GM12873 (cell line): ENCODE results near the gene SLC35A5.

Experiments used
- TF ChIP-seq, protein P1 (sequence below): IDR thresholded peaks from 2 replicates; pipeline ENCODE4 v1.5.1; 2012; ENCODE audit warnings: low read depth, mild to moderate bottlenecking, moderate library complexity, low read length, control low read depth; ENCODE audit not compliant: insufficient read depth; ENCODE audit errors: missing control alignments

The SLC35A5 gene

DNA sequence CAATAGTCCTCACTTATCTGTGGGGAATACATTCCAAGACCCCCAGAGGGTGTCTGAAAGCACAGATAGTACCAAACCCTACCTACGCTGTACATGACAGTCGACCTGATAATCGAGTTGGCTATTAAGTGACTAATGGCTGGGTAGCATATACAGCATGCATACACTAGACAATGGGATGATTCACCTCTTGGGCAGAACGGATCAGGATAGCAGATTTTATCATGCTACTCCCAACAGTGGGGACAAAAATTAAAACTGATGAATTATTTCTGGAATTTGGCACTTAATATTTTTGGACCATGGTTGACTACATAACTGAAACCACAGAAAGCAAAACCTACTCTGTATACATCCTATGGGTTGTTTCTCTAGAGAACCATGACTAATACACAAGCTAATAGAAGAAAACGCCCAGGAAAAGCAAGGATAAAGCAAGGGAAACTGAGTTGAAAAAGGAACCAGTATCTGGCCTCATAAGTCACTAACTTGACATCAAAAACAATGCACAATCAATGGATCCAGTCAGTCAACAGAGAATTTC is 15.6 kb upstream of the SLC35A5 start:
- TF ChIP-seq, protein P1, sequence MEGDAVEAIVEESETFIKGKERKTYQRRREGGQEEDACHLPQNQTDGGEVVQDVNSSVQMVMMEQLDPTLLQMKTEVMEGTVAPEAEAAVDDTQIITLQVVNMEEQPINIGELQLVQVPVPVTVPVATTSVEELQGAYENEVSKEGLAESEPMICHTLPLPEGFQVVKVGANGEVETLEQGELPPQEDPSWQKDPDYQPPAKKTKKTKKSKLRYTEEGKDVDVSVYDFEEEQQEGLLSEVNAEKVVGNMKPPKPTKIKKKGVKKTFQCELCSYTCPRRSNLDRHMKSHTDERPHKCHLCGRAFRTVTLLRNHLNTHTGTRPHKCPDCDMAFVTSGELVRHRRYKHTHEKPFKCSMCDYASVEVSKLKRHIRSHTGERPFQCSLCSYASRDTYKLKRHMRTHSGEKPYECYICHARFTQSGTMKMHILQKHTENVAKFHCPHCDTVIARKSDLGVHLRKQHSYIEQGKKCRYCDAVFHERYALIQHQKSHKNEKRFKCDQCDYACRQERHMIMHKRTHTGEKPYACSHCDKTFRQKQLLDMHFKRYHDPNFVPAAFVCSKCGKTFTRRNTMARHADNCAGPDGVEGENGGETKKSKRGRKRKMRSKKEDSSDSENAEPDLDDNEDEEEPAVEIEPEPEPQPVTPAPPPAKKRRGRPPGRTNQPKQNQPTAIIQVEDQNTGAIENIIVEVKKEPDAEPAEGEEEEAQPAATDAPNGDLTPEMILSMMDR: no peak

DNA sequence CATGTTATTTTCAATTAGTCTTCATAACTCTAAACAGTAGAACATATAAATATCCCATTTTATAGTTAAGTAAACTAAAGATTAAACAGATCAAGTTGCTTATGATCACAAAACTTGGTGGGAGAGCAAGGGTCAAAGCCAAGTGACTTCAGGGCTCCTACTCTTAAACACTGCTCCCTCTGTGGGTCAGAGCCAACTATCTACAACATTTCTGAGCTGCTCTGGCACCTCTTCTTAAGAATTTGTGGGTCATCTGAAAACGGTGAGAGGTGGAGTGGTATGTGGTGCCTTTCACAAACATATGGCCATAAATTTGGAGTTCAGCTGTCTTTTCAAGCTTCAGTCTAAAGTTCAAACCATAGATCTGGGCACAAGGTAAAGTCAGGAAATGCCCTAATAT is 11.0 kb upstream of the SLC35A5 start:
- TF ChIP-seq, protein P1: no peak

DNA sequence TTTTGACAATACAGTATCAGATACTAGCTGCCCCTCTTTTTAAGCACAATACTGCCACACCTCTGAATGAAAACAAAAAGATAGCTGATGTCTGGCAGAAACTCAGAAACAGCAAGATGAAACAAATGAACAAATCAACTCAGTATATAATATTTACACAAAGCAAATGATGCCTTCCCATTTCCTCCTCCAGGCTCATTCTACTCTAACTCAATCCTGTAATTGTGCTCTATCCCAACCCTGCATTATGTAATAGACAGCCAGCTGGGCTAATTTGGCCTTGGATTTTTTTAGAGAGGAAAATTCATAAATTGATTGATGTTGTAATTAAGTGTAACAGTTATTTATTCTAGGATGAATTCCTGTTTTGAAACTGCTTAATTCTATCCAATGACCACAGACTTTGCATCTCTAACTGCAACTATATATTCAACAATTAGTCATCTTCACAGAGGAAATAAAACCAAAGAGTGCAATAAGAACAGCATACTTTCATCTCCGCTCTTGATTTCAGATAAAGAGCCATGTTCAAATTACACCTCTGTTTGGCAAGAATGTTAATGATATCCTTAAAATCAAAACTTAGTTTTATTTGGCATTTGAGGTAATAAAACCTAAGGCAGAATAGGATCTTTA is 6.2 kb upstream of the SLC35A5 start:
- TF ChIP-seq, protein P1: no peak

DNA sequence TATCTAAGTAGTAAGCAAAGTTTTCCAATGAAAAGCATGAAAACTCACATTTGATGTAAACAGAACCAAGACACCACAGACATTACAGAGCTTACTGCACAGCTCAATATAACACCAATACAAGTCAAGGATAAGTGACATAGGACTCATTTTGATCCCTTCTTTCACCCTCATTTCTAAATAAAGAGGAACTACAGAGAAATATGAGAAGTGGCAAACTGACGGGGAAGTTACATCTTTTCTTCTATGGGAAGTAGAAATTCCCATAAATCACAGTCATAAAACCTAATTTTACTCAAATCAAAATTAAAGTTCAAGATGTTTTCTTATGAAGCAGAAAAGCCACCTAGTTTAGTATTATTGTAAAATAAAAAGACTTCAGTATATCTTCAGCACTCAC is 3.9 kb upstream of the SLC35A5 start:
- TF ChIP-seq, protein P1: no peak

DNA sequence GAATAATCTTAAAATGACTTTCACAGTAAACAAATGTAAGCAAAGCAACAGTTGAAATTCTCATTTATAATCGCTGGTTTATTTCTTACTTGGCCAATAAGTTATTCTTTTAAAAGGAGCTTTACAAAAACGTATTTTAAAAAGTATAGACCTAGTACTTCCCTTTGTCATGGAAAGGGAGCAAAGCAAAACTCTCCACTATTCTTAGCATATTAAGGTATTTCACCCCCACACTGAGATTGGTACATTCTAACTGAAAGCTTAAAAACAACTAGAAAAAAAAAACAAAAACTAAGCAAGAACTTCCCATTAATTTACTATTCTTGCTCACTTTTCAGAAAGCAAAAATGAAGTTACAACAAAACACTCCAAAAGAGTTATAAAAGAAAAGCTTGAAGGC is 1.5 kb upstream of the SLC35A5 start:
- TF ChIP-seq, protein P1: no peak

DNA sequence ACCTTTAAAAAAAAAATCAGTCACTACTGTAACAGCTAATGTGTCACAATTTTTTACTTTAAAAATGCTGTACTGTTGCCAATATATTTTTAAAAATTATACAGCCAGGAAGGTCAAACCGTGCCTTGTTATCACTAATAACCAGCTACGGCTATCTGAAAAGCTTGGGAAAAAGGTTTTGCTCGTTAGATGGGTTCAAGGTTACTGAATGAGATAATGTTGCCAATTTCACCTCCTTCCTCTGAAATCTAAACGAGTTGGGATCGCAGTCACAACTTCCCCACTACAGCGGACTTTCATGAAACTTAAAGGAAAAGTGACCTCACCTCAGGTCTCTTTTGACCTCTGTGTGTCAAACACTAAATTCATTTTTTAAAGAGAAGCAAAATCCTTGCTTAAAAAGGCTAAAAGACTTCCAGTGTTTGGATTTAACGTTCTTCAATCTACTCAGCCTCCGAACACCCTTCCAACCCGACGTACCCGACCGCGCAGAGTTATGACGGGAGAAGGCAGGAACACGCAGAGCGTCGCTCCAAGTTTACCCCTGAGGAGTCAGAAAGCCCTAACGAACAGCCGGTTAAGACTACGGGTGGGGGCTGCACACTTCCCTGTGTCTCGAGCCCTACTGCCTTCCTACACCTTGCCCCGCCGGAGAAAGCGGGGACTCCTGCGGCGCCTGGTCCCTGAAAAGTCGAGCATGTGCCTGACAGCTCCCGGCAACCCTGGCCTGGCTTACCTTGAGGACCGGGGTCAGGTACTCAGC is 943 bp upstream of the SLC35A5 start:
- TF ChIP-seq, protein P1: no peak

DNA sequence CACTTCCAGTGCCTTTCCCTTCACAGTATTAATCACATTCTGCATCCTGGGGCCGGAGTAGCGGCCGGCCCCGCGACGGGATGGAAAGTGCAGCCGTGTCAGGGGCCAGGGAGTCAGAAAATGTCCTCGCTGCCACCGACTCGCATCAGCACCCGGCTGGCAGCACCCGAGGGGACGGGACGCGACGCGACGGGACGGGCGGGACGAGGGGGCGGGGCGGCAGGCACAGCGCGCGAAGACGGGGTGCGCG is 436 bp upstream of the SLC35A5 start:
- TF ChIP-seq, protein P1: no peak
